ENCODE results near the gene ATXN7. TPM values are rescaled to one million over a fixed set of nuclear protein-coding genes. Genes with fewer than 3 reads are reported as not detected.

The ATXN7 gene
- polyA plus RNA-seq, 3 donors = 2.7 to 29.5 (median 3.2) TPM

- no peak overlapping the region for H3K4me3 Mint-ChIP-seq
- no peak overlapping the region for H2AFZ ChIP-seq (ENCODE audit: insufficient read depth, low read depth, low read length, poor library complexity, severe bottlenecking)
- H3K4me1 Mint-ChIP-seq = peaks cover 3% of the 10 kb centered on the region
- H3K27ac Mint-ChIP-seq = peak overlapping the region in 1 of 7 donors; percentile 34
- no peaks in the 10 kb centered on the region for H3K4me1 ChIP-seq (ENCODE audit: control insufficient read depth in 1 of 2, insufficient read depth in 2 of 2, low read length in 2 of 2)
- H3K27me3 Mint-ChIP-seq (ENCODE audit: low read depth in 3 of 3) = peaks cover 0 to 2% (median 0%) of the 10 kb centered on the region in 3 donors
- no peak overlapping the region for H3K27ac ChIP-seq (ENCODE audit: low read depth in 1 of 2, low read length in 2 of 2)
- H4K20me1 ChIP-seq (ENCODE audit: insufficient read depth, low read length) = no peaks in the 10 kb centered on the region
- peaks cover 0 to 3% of the 10 kb centered on the region in 2 donors for H3K36me3 Mint-ChIP-seq
- WGBS (ENCODE audit: insufficient coverage) = no CpG with 5 or more reads among the region's 5 CpGs
- no peak overlapping the region for H3K4me3 ChIP-seq (replicated peaks in 1 of 3; ENCODE audit: low read depth in 2 of 3, low read length in 3 of 3)
- H3K4me2 ChIP-seq (replicated peaks; ENCODE audit: extremely low read depth, low read length, poor library complexity, severe bottlenecking) = no peak overlapping the region
- H3K27me3 ChIP-seq (ENCODE audit: control insufficient read depth in 2 of 2, insufficient read depth in 2 of 2, low read length in 2 of 2) = no peaks in the 10 kb centered on the region
- intact Hi-C loops (cut with micrococcal nuclease) = loop anchor here (5.0 kb wide), 2 partner anchors 465 to 470 kb away; no protein-coding TSS in a partner anchor
- no peaks in the 10 kb centered on the region for H3K9me3 Mint-ChIP-seq
- H3K9ac ChIP-seq (ENCODE audit: insufficient read depth, low read length, poor library complexity, severe bottlenecking) = no peak overlapping the region
- DNase-seq = no peak
- H3K9me3 ChIP-seq (replicated peaks in 1 of 2; ENCODE audit: control insufficient read depth in 1 of 2, insufficient read depth in 1 of 2, low read length in 2 of 2) = no peaks in the 10 kb centered on the region
- H3K36me3 ChIP-seq (replicated peaks in 1 of 2; ENCODE audit: control insufficient read depth in 1 of 2, insufficient read depth in 2 of 2, low read length in 2 of 2) = no peaks in the 10 kb centered on the region
- no peak for TF ChIP-seq CTCF (IDR thresholded peaks at IDR 0.05)
- no peaks in the 10 kb centered on the region for H3K79me2 ChIP-seq (ENCODE audit: insufficient read depth, low read length)
Measured at GRCh38 chr3:63817225-63817624, 46.4 kb upstream of the ATXN7 start.

- TF ChIP-seq CTCF (IDR thresholded peaks at IDR 0.05) = peak; percentile 85
- Mint-ChIP-seq H3K27me3 (ENCODE audit: low read depth in 3 of 3) (peaks cover 0 to 2% (median 0%) of the 10 kb centered on the region in 3 donors), H3K36me3 (peaks cover 3% of the 10 kb centered on the region in 2 donors), H3K27ac (no peak overlapping the region), H3K9me3 (no peaks in the 10 kb centered on the region), H3K4me1 (peaks cover 3% of the 10 kb centered on the region), H3K4me3 (no peak overlapping the region)
- Histone ChIP-seq H4K20me1 (ENCODE audit: insufficient read depth, low read length) (no peaks in the 10 kb centered on the region), H3K27ac (ENCODE audit: low read depth in 1 of 2, low read length in 2 of 2) (no peak overlapping the region), H3K27me3 (ENCODE audit: control insufficient read depth in 2 of 2, insufficient read depth in 2 of 2, low read length in 2 of 2) (no peaks in the 10 kb centered on the region), H2AFZ (ENCODE audit: insufficient read depth, low read depth, low read length, poor library complexity, severe bottlenecking) (no peak overlapping the region), H3K79me2 (ENCODE audit: insufficient read depth, low read length) (no peaks in the 10 kb centered on the region), H3K9ac (ENCODE audit: insufficient read depth, low read length, poor library complexity, severe bottlenecking) (no peak overlapping the region), H3K9me3 (replicated peaks in 1 of 2; ENCODE audit: control insufficient read depth in 1 of 2, insufficient read depth in 1 of 2, low read length in 2 of 2) (no peaks in the 10 kb centered on the region), H3K4me2 (replicated peaks; ENCODE audit: extremely low read depth, low read length, poor library complexity, severe bottlenecking) (no peak overlapping the region), H3K4me3 (replicated peaks in 1 of 3; ENCODE audit: low read depth in 2 of 3, low read length in 3 of 3) (no peak overlapping the region), H3K4me1 (ENCODE audit: control insufficient read depth in 1 of 2, insufficient read depth in 2 of 2, low read length in 2 of 2) (no peaks in the 10 kb centered on the region), H3K36me3 (replicated peaks in 1 of 2; ENCODE audit: control insufficient read depth in 1 of 2, insufficient read depth in 2 of 2, low read length in 2 of 2) (no peaks in the 10 kb centered on the region)
- WGBS (ENCODE audit: insufficient coverage) = 0% methylated on average over 2 of the region's 10 CpGs
- peak; percentile 44 to 72 (median 56) for DNase-seq
- intact Hi-C loops (cut with micrococcal nuclease) = loop anchor here (5.0 kb wide), 2 partner anchors 466 to 471 kb away; no protein-coding TSS in a partner anchor
Measured at GRCh38 chr3:63818282-63819150, 45.2 kb upstream of the ATXN7 start.
